GM18520 (cell line): ENCODE measurements around the gene SVIL.
A peak's percentile ranks its signal among the peaks of the same experiment; 100 is the strongest.

Experiments used
- ATAC-seq: cut with Tn5 transposase; IDR thresholded peaks from one replicate; pipeline ENCODE4 v1.9.1; 2021; ENCODE audit not compliant: unreplicated experiment

SVIL gene

GRCh38 chr10:29634764-29635625, at the start of gene SVIL:
Gene SVIL, minus strand, starts transcription at chr10:29634971. Its CDS starts 79,913 bp downstream, at chr10:29555058.
- no peak for ATAC-seq

GRCh38 chr10:29681676-29682448, 47.1 kb upstream of the SVIL start:
- ATAC-seq: no peak

- ATAC-seq: no peak
These were observed 45.3 kb upstream of the SVIL start for GRCh38 chr10:29680091-29680490.

- no peak for ATAC-seq
These were observed 42.0 kb upstream of the SVIL start for GRCh38 chr10:29676732-29677131.

- no peak for ATAC-seq
These were observed 41.2 kb upstream of the SVIL start for GRCh38 chr10:29675984-29676383.

GRCh38 chr10:29671968-29672367, 37.2 kb upstream of the SVIL start:
- ATAC-seq: no peak

GRCh38 chr10:29671228-29671780, 36.5 kb upstream of the SVIL start:
- no peak for ATAC-seq

GRCh38 chr10:29670761-29671160, 36.0 kb upstream of the SVIL start:
- no peak for ATAC-seq

- ATAC-seq: no peak
These were observed 34.4 kb upstream of the SVIL start for GRCh38 chr10:29669149-29669548.

GRCh38 chr10:29668628-29669027, 33.9 kb upstream of the SVIL start:
- no peak for ATAC-seq

GRCh38 chr10:29667191-29667590, 32.4 kb upstream of the SVIL start:
- no peak for ATAC-seq

GRCh38 chr10:29666201-29666600, 31.4 kb upstream of the SVIL start:
- no peak for ATAC-seq

- no peak for ATAC-seq
These were observed 28.9 kb upstream of the SVIL start for GRCh38 chr10:29663718-29664117.

GRCh38 chr10:29658984-29659965, 24.5 kb upstream of the SVIL start:
- peak; percentile 97 for ATAC-seq

GRCh38 chr10:29657719-29658274, 23.0 kb upstream of the SVIL start:
- ATAC-seq: no peak

- no peak for ATAC-seq
These were observed 21.8 kb upstream of the SVIL start for GRCh38 chr10:29656451-29656992.

- ATAC-seq: no peak
These were observed 17.4 kb upstream of the SVIL start for GRCh38 chr10:29652192-29652591.

- ATAC-seq: no peak
These were observed 17.0 kb upstream of the SVIL start for GRCh38 chr10:29651767-29652166.

- ATAC-seq: no peak
These were observed 15.8 kb upstream of the SVIL start for GRCh38 chr10:29650552-29650944.
